GM12875 (cell line): ENCODE data around the gene ORAI3.

Experiments
- H3K4me3 ChIP-seq: one replicate; pipeline ENCODE4 v1.5.1; 2011; ENCODE audit warnings: low read depth, low read length, control low read depth
- CTCF ChIP-seq: IDR thresholded peaks from 2 replicates; pipeline ENCODE4 v1.5.1; 2011; ENCODE audit warnings: low read depth, mild to moderate bottlenecking, control low read depth, inconsistent platforms, low read length, moderate library complexity, borderline replicate concordance; ENCODE audit not compliant: insufficient read depth

ORAI3 gene

GRCh38 chr16:30998852-30999761 is 50.2 kb downstream of the ORAI3 start:
- H3K4me3 ChIP-seq: no peak overlapping the region

GRCh38 chr16:31000671-31001382 is 52.0 kb downstream of the ORAI3 start:
- no peak overlapping the region for H3K4me3 ChIP-seq
- TF ChIP-seq CTCF: no peak

More at GRCh38 chr16:30998852-30999761, 50.2 kb downstream of the ORAI3 start:
- no peak for TF ChIP-seq CTCF

GRCh38 chr16:31001507-31002249 is 52.8 kb downstream of the ORAI3 start:
- no peak for TF ChIP-seq CTCF
- no peak overlapping the region for H3K4me3 ChIP-seq

- H3K4me3 ChIP-seq: no peak overlapping the region
- TF ChIP-seq CTCF: no peak
These were observed 53.4 kb downstream of the ORAI3 start for GRCh38 chr16:31002250-31002700.

- no peak for TF ChIP-seq CTCF
These were observed 54.0 kb downstream of the ORAI3 start for GRCh38 chr16:31002862-31003341.

GRCh38 chr16:31003744-31004143 is 54.9 kb downstream of the ORAI3 start:
- TF ChIP-seq CTCF: no peak

More at GRCh38 chr16:31002862-31003341, 54.0 kb downstream of the ORAI3 start:
- no peak overlapping the region for H3K4me3 ChIP-seq

More at GRCh38 chr16:31003744-31004143, 54.9 kb downstream of the ORAI3 start:
- no peak overlapping the region for H3K4me3 ChIP-seq
